ENCODE results near the gene TLL2. TPM values are rescaled to one million over a fixed set of nuclear protein-coding genes. Genes with fewer than 3 reads are reported as not detected.

The TLL2 gene
- total RNA-seq, 4 donors from 2014 or later: 0.30 to 0.60 TPM; not detected in 2

DNA sequence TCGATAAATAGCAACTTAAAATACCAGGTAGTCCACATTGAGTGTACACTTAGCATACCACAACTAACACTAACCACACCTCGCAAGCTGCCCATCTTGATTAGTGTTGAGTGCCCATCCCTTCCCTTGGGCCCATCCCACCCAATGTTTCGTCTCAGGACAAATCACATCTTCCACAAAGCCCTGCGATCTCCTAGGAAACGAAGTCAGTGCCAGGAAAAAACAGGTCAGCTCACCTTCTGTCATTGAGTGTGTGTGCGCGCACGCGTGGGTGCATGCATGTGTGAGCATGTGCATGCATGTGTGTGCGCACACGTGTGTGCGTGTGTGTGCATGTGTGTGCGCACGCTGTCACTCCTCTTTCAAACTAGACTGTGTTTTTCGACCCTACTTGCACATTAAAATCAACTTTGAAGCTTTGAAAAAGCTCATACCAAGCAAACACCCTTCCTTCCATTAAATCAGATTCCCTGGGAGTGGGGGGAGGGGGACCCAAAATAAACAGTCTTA is 106.1 kb downstream of the TLL2 start:
- no peak for TF ChIP-seq EP300 (IDR thresholded peaks at IDR 0.05)
- TF ChIP-seq, protein P1, sequence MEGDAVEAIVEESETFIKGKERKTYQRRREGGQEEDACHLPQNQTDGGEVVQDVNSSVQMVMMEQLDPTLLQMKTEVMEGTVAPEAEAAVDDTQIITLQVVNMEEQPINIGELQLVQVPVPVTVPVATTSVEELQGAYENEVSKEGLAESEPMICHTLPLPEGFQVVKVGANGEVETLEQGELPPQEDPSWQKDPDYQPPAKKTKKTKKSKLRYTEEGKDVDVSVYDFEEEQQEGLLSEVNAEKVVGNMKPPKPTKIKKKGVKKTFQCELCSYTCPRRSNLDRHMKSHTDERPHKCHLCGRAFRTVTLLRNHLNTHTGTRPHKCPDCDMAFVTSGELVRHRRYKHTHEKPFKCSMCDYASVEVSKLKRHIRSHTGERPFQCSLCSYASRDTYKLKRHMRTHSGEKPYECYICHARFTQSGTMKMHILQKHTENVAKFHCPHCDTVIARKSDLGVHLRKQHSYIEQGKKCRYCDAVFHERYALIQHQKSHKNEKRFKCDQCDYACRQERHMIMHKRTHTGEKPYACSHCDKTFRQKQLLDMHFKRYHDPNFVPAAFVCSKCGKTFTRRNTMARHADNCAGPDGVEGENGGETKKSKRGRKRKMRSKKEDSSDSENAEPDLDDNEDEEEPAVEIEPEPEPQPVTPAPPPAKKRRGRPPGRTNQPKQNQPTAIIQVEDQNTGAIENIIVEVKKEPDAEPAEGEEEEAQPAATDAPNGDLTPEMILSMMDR (IDR thresholded peaks at IDR 0.05): no peak
- no peak for TF ChIP-seq POLR2AphosphoS5 (IDR thresholded peaks at IDR 0.05)
- TF ChIP-seq POLR2A (IDR thresholded peaks at IDR 0.05): no peak
- H3K36me3 ChIP-seq: no peaks in the 10 kb centered on the region
- WGBS: 76% methylated on average over 15 of the region's 15 CpGs
- peak in 1 of 2 donors; percentile 20 for DNase-seq (ENCODE audit: low spot score in 2 of 2)
- no peaks in the 10 kb centered on the region for H3K9me3 ChIP-seq
- H3K27me3 ChIP-seq: peaks cover 67% of the 10 kb centered on the region
- H3K4me1 ChIP-seq: no peaks in the 10 kb centered on the region
- H3K4me3 ChIP-seq: no peak overlapping the region
- H3K27ac ChIP-seq: no peak overlapping the region

GRCh38 chr10:96406091-96406490 is 107.6 kb downstream of the TLL2 start:
- Histone ChIP-seq H3K27ac (no peak overlapping the region), H3K36me3 (no peaks in the 10 kb centered on the region), H3K4me1 (no peaks in the 10 kb centered on the region), H3K27me3 (peaks cover 65% of the 10 kb centered on the region), H3K9me3 (no peaks in the 10 kb centered on the region), H3K4me3 (no peak overlapping the region)
- no peak for TF ChIP-seq POLR2AphosphoS5 (IDR thresholded peaks at IDR 0.05)
- TF ChIP-seq, protein P1 (IDR thresholded peaks at IDR 0.05): no peak
- TF ChIP-seq EP300 (IDR thresholded peaks at IDR 0.05): no peak
- no peak for TF ChIP-seq POLR2A (IDR thresholded peaks at IDR 0.05)
- DNase-seq (ENCODE audit: low spot score in 2 of 2): peak in 1 of 2 donors; percentile 59
- WGBS: 74% methylated on average over 5 of the region's 5 CpGs

DNA sequence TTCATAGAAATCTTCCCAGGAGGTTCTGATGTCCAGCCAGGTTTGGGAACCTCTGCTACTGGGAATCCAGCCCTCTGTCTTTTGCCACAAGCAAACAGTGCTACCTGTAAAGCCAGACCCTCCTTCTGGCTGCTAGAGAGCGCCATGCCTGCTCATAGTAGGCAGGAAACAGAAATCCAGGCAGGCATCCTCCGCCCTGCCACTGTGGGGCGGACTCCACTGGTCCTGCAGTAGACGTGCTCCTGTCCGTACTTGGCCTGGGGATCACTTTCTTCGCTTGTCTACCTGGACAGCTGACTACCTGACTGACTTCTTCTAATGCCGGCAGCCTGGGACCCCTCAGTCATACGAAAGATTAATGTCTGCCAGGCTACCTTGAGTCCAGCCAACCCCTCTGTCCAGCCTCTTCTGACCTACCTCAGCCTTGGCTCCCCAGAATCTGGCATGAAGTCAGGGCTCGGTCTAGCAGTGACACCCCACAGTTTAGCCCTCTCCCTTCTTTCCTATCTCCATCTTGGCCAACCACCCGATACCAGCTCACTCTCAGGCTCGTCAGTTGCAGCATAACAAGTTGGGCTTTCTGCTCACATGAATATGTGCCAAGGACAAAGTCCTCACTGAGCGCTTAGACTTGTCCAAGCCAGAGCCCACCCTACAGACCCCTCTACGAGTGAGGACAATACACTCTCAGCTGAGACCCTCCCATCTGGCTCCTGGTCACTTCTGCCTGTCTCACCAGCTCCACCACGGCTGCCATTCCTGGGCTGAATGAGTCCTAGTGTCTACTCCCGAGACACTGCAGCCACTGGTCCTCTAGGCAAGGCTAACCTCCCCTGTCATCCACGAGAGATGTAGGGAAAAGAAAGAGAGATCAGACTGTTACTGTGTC is 111.1 kb downstream of the TLL2 start:
- H3K27me3 ChIP-seq: peaks cover 51% of the 10 kb centered on the region
- H3K4me3 ChIP-seq: no peak overlapping the region
- TF ChIP-seq EP300 (IDR thresholded peaks at IDR 0.05) (no peak), POLR2A (IDR thresholded peaks at IDR 0.05) (no peak), POLR2AphosphoS5 (IDR thresholded peaks at IDR 0.05) (no peak)
- TF ChIP-seq, protein P1 (IDR thresholded peaks at IDR 0.05): no peak
- H3K27ac ChIP-seq: no peak overlapping the region
- H3K36me3 ChIP-seq: no peaks in the 10 kb centered on the region
- no peaks in the 10 kb centered on the region for H3K9me3 ChIP-seq
- no peaks in the 10 kb centered on the region for H3K4me1 ChIP-seq
- DNase-seq (ENCODE audit: low spot score in 2 of 2): peak; percentile 34 to 64
- 77% methylated on average over 14 of the region's 16 CpGs for whole genome bisulfite sequencing

DNA sequence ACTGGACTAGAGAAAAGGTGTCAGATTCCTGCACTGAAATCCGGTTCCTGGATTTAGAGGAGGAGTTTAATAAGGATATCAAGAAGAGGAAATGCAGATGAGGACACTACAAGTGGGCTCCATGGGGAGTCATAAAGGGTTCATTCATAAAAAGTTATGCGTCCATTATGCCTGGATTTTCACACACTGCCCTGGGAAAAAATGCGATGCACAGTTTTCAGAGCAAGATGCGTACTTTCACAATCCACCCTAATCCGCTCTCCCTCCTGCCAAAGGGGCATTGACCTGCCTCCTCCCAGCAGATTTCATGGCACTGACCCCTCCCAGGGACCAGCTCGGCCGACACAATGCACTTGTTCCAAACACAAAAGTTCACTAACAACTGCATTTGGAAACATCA is 112.7 kb downstream of the TLL2 start:
- no peak overlapping the region for H3K27ac ChIP-seq
- H3K4me3 ChIP-seq: no peak overlapping the region
- H3K36me3 ChIP-seq: no peaks in the 10 kb centered on the region
- peaks cover 51% of the 10 kb centered on the region for H3K27me3 ChIP-seq
- WGBS: 62% methylated on average over 7 of the region's 7 CpGs
- no peaks in the 10 kb centered on the region for H3K9me3 ChIP-seq
- no peaks in the 10 kb centered on the region for H3K4me1 ChIP-seq
- TF ChIP-seq, protein P1 (IDR thresholded peaks at IDR 0.05): no peak
- no peak for TF ChIP-seq POLR2AphosphoS5 (IDR thresholded peaks at IDR 0.05)
- TF ChIP-seq EP300 (IDR thresholded peaks at IDR 0.05): no peak
- TF ChIP-seq POLR2A (IDR thresholded peaks at IDR 0.05): no peak
- DNase-seq (ENCODE audit: low spot score in 2 of 2): peak; percentile 7 to 40

- DNase-seq (ENCODE audit: low spot score in 2 of 2): no peak
- H3K27me3 ChIP-seq: peaks cover 52% of the 10 kb centered on the region
- H3K4me1 ChIP-seq: peaks cover 3% of the 10 kb centered on the region
- H3K9me3 ChIP-seq: no peaks in the 10 kb centered on the region
- H3K36me3 ChIP-seq: no peaks in the 10 kb centered on the region
- H3K27ac ChIP-seq: no peak overlapping the region
- TF ChIP-seq, protein P1 (IDR thresholded peaks at IDR 0.05): no peak
- TF ChIP-seq EP300 (IDR thresholded peaks at IDR 0.05): no peak
- TF ChIP-seq POLR2A (IDR thresholded peaks at IDR 0.05): no peak
- TF ChIP-seq POLR2AphosphoS5 (IDR thresholded peaks at IDR 0.05): no peak
- no peak overlapping the region for H3K4me3 ChIP-seq
- WGBS: 28% methylated on average over 3 of the region's 3 CpGs
Measured at GRCh38 chr10:96400465-96400864, 113.3 kb downstream of the TLL2 start.
